ENCODE measurements around the gene SF3A2.

DNA sequence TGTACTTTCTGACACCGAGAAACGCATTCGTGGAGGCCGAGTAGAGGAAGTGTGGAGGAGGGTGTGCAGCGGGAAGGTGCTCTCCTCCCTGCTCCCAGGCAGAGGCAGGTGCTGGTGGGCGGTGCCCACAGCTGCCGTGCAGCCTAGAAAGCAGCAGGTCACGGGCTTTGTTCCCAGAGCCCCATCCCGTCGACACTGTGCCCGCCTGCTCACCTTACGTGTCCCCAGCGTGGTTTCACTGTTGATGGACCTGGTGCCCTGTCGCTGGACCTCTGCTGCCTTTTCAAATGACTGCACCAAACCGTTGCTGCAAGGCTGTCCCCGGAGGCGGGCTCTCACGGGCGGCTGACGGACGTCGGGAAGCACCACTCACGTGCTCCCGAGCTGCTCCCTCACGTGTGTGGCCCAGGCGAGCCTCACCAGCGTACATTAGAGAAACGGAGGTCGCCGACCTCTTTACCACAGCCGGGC is 21.3 kb upstream of the SF3A2 start:
- TF ChIP-seq, protein P1, sequence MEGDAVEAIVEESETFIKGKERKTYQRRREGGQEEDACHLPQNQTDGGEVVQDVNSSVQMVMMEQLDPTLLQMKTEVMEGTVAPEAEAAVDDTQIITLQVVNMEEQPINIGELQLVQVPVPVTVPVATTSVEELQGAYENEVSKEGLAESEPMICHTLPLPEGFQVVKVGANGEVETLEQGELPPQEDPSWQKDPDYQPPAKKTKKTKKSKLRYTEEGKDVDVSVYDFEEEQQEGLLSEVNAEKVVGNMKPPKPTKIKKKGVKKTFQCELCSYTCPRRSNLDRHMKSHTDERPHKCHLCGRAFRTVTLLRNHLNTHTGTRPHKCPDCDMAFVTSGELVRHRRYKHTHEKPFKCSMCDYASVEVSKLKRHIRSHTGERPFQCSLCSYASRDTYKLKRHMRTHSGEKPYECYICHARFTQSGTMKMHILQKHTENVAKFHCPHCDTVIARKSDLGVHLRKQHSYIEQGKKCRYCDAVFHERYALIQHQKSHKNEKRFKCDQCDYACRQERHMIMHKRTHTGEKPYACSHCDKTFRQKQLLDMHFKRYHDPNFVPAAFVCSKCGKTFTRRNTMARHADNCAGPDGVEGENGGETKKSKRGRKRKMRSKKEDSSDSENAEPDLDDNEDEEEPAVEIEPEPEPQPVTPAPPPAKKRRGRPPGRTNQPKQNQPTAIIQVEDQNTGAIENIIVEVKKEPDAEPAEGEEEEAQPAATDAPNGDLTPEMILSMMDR (IDR thresholded peaks at IDR 0.05; ENCODE audit: borderline replicate concordance, extremely low read depth, low read length, poor library complexity, severe bottlenecking), result no peak
- TF ChIP-seq EZH2 (IDR thresholded peaks at IDR 0.05; ENCODE audit: borderline replicate concordance, low read depth, low read length, severe bottlenecking), result no peak

All from DND-41 (cell line).